HL-60 (cell line): ENCODE data around the gene TMEM183A.

Experiments
- DNase-seq, 2 experiments: peaks; one replicate each; pipeline ENCODE4 v3.0.0-alpha.2; 2010 to 2020; ENCODE audit warnings: low read depth in 1 of 2, low spot score in 1 of 2
- H3K27ac ChIP-seq: fragments of 250-450 bp; sonication (Bioruptor Pico); replicated peaks from 2 replicates; pipeline ENCODE4 v1.5.1; 2020; ENCODE audit warnings: mild to moderate bottlenecking, moderate library complexity
- H3K27me3 ChIP-seq: fragments of 250-450 bp; sonication (Bioruptor Pico); 2 replicates; pipeline ENCODE4 v1.5.1; 2021; ENCODE audit warnings: mild to moderate bottlenecking, moderate library complexity; ENCODE audit not compliant: insufficient read depth, poor library complexity, severe bottlenecking
- H3K4me3 ChIP-seq: replicated peaks from 2 replicates; pipeline ENCODE4 v1.5.1; 2011; ENCODE audit warnings: mild to moderate bottlenecking, control low read depth, low read length; ENCODE audit not compliant: insufficient read depth
- CTCF ChIP-seq: IDR thresholded peaks from one replicate; pipeline ENCODE4 v1.5.1; 2011; ENCODE audit warnings: low read length, control low read depth, inconsistent platforms; ENCODE audit not compliant: insufficient read depth
- GABPA ChIP-seq: IDR thresholded peaks from 2 replicates; pipeline ENCODE4 v1.6.1; 2012; ENCODE audit warnings: low read depth
- POLR2AphosphoS5 ChIP-seq: IDR thresholded peaks from 2 replicates; pipeline ENCODE4 v1.6.1; 2012; ENCODE audit warnings: low read depth
- REST ChIP-seq: IDR thresholded peaks from 2 replicates; pipeline ENCODE4 v1.6.1; 2012; ENCODE audit warnings: low read depth; ENCODE audit not compliant: insufficient replicate concordance
- SPI1 ChIP-seq: IDR thresholded peaks from 2 replicates; pipeline ENCODE4 v1.6.1; 2012; ENCODE audit warnings: low read depth, mild to moderate bottlenecking, borderline replicate concordance

The TMEM183A gene

GRCh38 chr1:203041351-203041932 is 34.3 kb downstream of the TMEM183A start:
- no peaks in the 10 kb centered on the region for H3K27me3 ChIP-seq
- no peak overlapping the region for H3K27ac ChIP-seq
- TF ChIP-seq GABPA (no peak), CTCF (no peak), SPI1 (no peak), POLR2AphosphoS5 (no peak), REST (no peak)
- no peak overlapping the region for H3K4me3 ChIP-seq
- DNase-seq, result no peak

- DNase-seq, result no peak
- H3K27me3 ChIP-seq, result no peaks in the 10 kb centered on the region
- TF ChIP-seq GABPA (no peak), SPI1 (no peak), POLR2AphosphoS5 (no peak), REST (no peak), CTCF (no peak)
- no peak overlapping the region for H3K27ac ChIP-seq
- no peak overlapping the region for H3K4me3 ChIP-seq
Measured at GRCh38 chr1:203043830-203044545, 36.8 kb downstream of the TMEM183A start.

GRCh38 chr1:203044546-203045250 is 37.5 kb downstream of the TMEM183A start:
- Histone ChIP-seq H3K27me3 (no peaks in the 10 kb centered on the region), H3K4me3 (no peak overlapping the region), H3K27ac (no peak overlapping the region)
- TF ChIP-seq POLR2AphosphoS5 (no peak), CTCF (no peak), GABPA (no peak), SPI1 (no peak), REST (no peak)
- DNase-seq, result no peak
